ENCODE data around the gene PPP2R1B.

Gene PPP2R1B

DNA sequence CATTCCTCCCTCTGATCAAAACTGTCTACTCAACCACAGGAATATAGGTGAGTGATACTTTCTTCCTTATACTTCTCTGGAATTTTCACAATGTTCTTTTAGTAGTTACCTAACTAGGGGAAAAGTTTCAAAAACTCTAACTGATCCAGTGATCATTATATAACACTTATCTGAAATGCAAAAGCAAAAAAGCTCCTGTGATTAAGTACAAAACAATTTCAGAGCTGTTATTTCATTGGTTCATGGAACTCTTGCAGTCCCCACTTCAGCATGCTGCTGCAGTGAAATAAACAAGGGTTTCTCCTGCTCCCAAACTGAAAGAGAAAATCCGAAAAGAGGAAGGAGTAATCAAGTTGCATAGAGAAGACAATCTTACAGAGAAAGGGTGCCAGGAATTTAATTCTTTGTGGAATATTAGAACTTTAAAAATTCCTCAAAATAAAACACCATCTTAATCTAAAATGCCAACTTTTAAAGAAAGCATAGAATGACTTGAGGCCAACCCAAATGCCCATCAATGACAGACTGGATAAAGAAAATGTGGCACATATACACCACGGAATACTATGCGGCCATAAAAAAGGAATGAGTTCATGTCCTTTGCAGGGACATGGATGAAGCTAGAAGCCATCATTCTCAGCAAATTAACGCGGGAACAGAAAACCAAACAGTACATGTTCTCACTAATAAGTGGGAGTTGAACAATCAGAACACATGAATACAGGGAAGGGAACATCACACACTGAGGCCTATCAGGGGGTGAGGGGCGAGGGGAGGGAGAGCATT lies 20.3 kb downstream of the PPP2R1B start:
- DNase-seq (ENCODE audit: low spot score) (no peak), ATAC-seq (ENCODE audit: low read depth) (peak; percentile 32; the same call in 2 of the 3 replicates)
- Histone ChIP-seq H3K4me3 (ENCODE audit: severe bottlenecking) (no peak overlapping the region), H3K36me3 (ENCODE audit: low read depth) (peaks cover 88% of the 10 kb centered on the region), H3K27me3 (ENCODE audit: insufficient read depth, poor library complexity, severe bottlenecking) (no peaks in the 10 kb centered on the region), H3K4me1 (ENCODE audit: insufficient read depth, poor library complexity, severe bottlenecking) (peaks cover 12% of the 10 kb centered on the region), H3K27ac (ENCODE audit: poor library complexity, severe bottlenecking) (peak overlapping the region; percentile 68), H3K9me3 (ENCODE audit: severe bottlenecking) (no peaks in the 10 kb centered on the region)
- TF ChIP-seq, protein P1, sequence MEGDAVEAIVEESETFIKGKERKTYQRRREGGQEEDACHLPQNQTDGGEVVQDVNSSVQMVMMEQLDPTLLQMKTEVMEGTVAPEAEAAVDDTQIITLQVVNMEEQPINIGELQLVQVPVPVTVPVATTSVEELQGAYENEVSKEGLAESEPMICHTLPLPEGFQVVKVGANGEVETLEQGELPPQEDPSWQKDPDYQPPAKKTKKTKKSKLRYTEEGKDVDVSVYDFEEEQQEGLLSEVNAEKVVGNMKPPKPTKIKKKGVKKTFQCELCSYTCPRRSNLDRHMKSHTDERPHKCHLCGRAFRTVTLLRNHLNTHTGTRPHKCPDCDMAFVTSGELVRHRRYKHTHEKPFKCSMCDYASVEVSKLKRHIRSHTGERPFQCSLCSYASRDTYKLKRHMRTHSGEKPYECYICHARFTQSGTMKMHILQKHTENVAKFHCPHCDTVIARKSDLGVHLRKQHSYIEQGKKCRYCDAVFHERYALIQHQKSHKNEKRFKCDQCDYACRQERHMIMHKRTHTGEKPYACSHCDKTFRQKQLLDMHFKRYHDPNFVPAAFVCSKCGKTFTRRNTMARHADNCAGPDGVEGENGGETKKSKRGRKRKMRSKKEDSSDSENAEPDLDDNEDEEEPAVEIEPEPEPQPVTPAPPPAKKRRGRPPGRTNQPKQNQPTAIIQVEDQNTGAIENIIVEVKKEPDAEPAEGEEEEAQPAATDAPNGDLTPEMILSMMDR (IDR thresholded peaks at IDR 0.05; ENCODE audit: poor library complexity, severe bottlenecking): no peak

- ATAC-seq (ENCODE audit: low read depth): no peak
- TF ChIP-seq, protein P1 (IDR thresholded peaks at IDR 0.05; ENCODE audit: poor library complexity, severe bottlenecking): no peak
- Histone ChIP-seq H3K4me1 (ENCODE audit: insufficient read depth, poor library complexity, severe bottlenecking) (peaks cover 12% of the 10 kb centered on the region), H3K36me3 (ENCODE audit: low read depth) (peaks cover 83% of the 10 kb centered on the region), H3K27ac (ENCODE audit: poor library complexity, severe bottlenecking) (no peak overlapping the region), H3K9me3 (ENCODE audit: severe bottlenecking) (no peaks in the 10 kb centered on the region), H3K4me3 (ENCODE audit: severe bottlenecking) (no peak overlapping the region), H3K27me3 (ENCODE audit: insufficient read depth, poor library complexity, severe bottlenecking) (no peaks in the 10 kb centered on the region)
- no peak for DNase-seq (ENCODE audit: low spot score)
These were observed 22.5 kb downstream of the PPP2R1B start for GRCh38 chr11:111743700-111744099.

GRCh38 chr11:111741751-111742150 lies 24.4 kb downstream of the PPP2R1B start:
- ATAC-seq (ENCODE audit: low read depth): no peak
- no peak overlapping the region for H3K4me3 ChIP-seq (ENCODE audit: severe bottlenecking)
- H3K27ac ChIP-seq (ENCODE audit: poor library complexity, severe bottlenecking): no peak overlapping the region
- TF ChIP-seq, protein P1 (IDR thresholded peaks at IDR 0.05; ENCODE audit: poor library complexity, severe bottlenecking): no peak
- no peak for DNase-seq (ENCODE audit: low spot score)
- H3K9me3 ChIP-seq (ENCODE audit: severe bottlenecking): no peaks in the 10 kb centered on the region
- peaks cover 67% of the 10 kb centered on the region for H3K36me3 ChIP-seq (ENCODE audit: low read depth)
- H3K4me1 ChIP-seq (ENCODE audit: insufficient read depth, poor library complexity, severe bottlenecking): peaks cover 12% of the 10 kb centered on the region
- H3K27me3 ChIP-seq (ENCODE audit: insufficient read depth, poor library complexity, severe bottlenecking): no peaks in the 10 kb centered on the region

DNA sequence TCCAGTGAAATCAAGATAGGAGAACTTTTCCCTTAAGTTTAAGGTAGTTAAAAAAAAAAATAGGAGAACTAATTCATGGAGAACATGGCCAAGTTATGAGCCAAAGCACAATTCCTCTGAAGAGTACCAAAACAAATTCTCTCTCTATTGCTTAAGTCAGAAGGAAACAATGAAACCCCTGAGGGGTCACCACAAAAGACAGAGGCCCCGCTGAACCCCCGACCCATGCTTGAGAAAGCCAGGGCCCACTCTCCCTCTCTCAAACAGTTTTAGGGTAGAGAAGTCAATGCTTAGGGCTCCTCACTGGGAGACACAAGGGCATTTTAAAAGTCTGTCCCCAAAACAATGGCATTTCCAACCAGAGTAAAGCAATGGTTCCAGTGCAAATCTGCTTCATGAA lies 26.9 kb downstream of the PPP2R1B start:
- Histone ChIP-seq H3K27ac (ENCODE audit: poor library complexity, severe bottlenecking) (no peak overlapping the region), H3K4me3 (ENCODE audit: severe bottlenecking) (no peak overlapping the region), H3K27me3 (ENCODE audit: insufficient read depth, poor library complexity, severe bottlenecking) (no peaks in the 10 kb centered on the region), H3K4me1 (ENCODE audit: insufficient read depth, poor library complexity, severe bottlenecking) (peaks cover 18% of the 10 kb centered on the region), H3K36me3 (ENCODE audit: low read depth) (peaks cover 48% of the 10 kb centered on the region), H3K9me3 (ENCODE audit: severe bottlenecking) (no peaks in the 10 kb centered on the region)
- DNase-seq (ENCODE audit: low spot score) (no peak), ATAC-seq (ENCODE audit: low read depth) (no peak)
- TF ChIP-seq, protein P1 (IDR thresholded peaks at IDR 0.05; ENCODE audit: poor library complexity, severe bottlenecking): no peak
